22Rv1 (cell line): ENCODE measurements around the gene AKAP8L.

Experiments used
- H3K27ac ChIP-seq: fragments of 450-650 bp; 2 replicates; pipeline ENCODE4 v1.5.1; 2017
- CTCF ChIP-seq: fragments of 450-650 bp; IDR thresholded peaks from 2 replicates; pipeline ENCODE4 v1.5.1; 2017; ENCODE audit warnings: mild to moderate bottlenecking
- ZFX ChIP-seq: fragments of 450-650 bp; IDR thresholded peaks from 2 replicates; pipeline ENCODE4 v1.6.1; 2017; ENCODE audit warnings: antibody characterized with exemption, borderline replicate concordance

AKAP8L gene

DNA sequence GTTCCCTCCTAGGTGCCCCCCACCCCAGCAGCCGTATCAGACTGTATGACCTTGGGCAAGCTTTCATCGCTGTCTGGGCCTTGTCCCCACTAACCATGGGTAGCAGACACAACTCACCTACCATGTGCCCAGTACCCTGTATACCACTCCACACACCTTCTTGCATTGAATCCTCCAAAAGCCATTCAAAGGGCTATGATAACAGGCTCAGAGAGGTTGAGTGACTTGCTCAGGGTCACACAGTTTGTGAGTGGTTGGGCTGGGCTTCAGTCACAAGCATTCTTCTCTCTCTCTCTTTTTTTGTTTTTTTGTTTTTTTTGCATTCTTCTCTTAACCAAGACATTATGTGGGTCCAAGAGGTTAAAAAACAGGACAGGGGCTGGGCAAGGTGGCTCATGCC, 42.9 kb upstream of the AKAP8L start:
- no peak overlapping the region for H3K27ac ChIP-seq
- TF ChIP-seq ZFX (no peak), CTCF (no peak)

- H3K27ac ChIP-seq = no peak overlapping the region
- TF ChIP-seq CTCF = no peak
- TF ChIP-seq ZFX = no peak
Observed at GRCh38 chr19:15457701-15458484, 39.1 kb upstream of the AKAP8L start.

DNA sequence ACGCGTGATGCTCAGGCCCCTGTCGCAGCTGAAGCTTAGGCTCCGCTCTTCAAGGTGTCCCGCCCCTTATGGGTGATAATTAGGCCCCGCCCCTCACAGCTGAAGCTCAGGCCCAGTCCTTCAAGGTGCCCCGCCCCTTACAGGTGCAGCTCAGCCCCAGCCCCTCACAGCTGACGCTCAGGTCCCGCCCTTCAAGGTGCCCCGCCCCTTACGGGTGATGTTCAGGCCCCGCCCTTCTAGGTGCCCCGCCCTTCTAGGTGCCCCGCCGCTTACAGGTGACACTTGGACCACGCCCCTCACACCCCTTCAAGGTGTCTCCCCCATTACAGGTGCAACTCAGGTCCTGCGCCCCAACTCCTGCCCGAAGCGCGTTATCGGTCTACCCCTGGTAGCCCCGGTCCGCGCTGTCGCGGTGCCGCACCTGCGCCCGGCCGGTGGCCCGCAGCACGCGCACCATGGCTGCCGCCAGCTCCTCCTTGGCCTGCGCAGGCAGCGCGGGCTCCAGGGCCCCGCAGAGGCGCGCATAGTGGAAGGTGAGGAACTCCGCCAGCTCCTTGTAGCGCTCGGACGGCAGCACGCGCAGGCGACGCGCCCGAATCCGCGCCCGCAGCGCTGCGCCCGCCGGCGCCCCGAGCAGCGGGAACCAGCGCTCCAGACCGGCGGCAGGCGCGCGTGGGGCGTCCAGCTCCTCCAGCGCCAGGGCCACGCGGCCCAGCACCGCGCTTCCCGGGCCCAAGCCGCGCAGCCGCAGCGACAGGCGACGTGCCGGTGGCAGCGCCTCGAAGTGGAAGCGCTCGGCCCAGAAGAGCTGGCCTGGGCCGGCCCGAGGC, 38.3 kb upstream of the AKAP8L start:
- TF ChIP-seq CTCF (no peak), ZFX (no peak)
- no peak overlapping the region for H3K27ac ChIP-seq

- H3K27ac ChIP-seq = no peak overlapping the region
- TF ChIP-seq ZFX (no peak), CTCF (no peak)
Observed at GRCh38 chr19:15456441-15456840, 37.7 kb upstream of the AKAP8L start.

DNA sequence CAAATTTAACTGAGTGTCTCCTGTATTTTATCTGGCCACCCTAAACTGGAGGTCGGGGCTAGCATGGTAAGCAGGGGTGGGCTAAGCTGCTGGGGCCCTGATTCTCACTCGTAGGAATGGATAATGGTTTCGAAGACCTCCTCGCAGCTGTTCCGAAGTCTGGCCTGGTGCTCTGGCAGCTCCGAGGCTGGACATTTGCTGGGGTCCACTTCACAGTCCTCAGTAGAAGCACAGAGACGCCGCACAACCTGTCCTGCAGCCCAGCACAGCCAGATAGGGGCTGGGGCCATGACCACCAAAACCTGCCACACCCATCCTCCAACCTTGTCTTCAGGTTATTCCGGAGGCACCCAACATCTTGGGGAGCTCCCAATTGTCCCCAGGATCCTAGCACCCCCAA, 37.2 kb upstream of the AKAP8L start:
- TF ChIP-seq ZFX = no peak
- no peak for TF ChIP-seq CTCF
- H3K27ac ChIP-seq = no peak overlapping the region

DNA sequence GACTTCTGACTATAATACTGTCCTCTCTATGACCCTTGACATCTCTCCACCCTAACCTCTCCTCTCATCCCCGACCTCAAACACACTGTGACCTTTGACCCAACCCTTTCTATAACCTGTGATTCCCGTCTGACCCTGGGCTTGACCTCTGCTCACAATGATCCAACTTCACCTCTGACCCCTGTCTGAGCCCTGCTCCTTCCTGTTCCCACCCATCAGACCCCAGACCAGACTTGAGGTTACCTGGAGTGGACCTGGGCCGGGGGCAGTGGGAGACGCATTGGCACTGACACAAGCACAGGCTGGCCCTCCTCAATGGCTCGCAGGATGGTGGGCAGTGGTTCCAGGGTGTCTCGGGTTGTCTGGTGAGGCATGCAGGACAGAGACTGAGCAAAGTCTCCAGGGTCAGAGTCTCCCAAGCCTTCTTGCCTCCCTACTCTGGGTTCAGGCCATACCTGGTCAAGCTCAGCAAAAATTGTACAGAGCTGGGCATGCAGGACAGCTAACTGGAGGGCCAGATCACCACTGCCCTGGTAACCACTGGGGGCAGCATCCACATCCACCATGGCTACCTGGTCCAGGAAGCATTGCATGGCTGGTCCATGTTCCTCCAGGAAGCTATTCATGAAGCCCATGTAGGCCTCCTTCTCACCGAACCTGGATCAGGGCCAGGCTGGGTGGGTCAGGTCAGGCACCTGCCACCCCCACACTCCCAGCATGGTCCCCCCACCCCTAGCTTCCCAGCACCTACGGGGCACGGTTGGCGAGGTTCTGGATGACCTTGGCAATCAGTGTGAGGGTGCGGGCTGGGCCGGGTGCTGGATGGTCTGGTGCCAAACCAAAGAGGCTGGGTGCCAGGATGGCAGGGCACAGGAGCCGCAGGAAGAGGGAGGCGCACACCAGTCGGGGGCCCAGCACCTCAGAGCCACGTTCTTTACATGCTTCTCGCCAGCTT, 35.4 kb upstream of the AKAP8L start:
- TF ChIP-seq CTCF = peak; percentile 67
- TF ChIP-seq ZFX = no peak
- H3K27ac ChIP-seq = no peak overlapping the region
